ENCODE measurements around the gene PLPP4. TPM values are rescaled to one million over a fixed set of nuclear protein-coding genes. Genes with fewer than 3 reads are reported as not detected.

PLPP4 gene
- total RNA-seq, 2 experiments from 2014 or later = not detected

GRCh38 chr10:120521880-120522279 is 64.9 kb downstream of the PLPP4 start:
- ATAC-seq (ENCODE audit: poor library complexity) = no peak
- no peaks in the 10 kb centered on the region for H3K4me1 Mint-ChIP-seq (ENCODE audit: low read depth)
- DNase-seq = no peak
- Histone ChIP-seq H3K4me1 (ENCODE audit: insufficient read depth, low read length) (no peaks in the 10 kb centered on the region), H3K27me3 (ENCODE audit: control insufficient read depth in 1 of 2, insufficient read depth in 2 of 2, low read length in 2 of 2) (no peaks in the 10 kb centered on the region), H3K9me3 (ENCODE audit: control insufficient read depth in 1 of 2, insufficient read depth in 1 of 2, low read length in 2 of 2) (peaks cover 0 to 4% of the 10 kb centered on the region in 2 experiments), H3K27ac (ENCODE audit: low read depth in 1 of 2, low read length in 2 of 2) (no peak overlapping the region), H3K36me3 (ENCODE audit: insufficient read depth, low read length) (no peaks in the 10 kb centered on the region), H3K4me3 (ENCODE audit: low read length) (no peak overlapping the region)
- peaks cover 3% of the 10 kb centered on the region for H3K9me3 Mint-ChIP-seq
- ChIA-PET CTCF (no interaction called here), POLR2A (no interaction called here)
- no peak overlapping the region for H3K4me3 Mint-ChIP-seq
- H3K27ac Mint-ChIP-seq = no peak overlapping the region
- no peaks in the 10 kb centered on the region for H3K27me3 Mint-ChIP-seq
- no peak for TF ChIP-seq CTCF (IDR thresholded peaks at IDR 0.05)
- intact Hi-C loops (cut with DNase I, micrococcal nuclease) = no loop called here
- H3K36me3 Mint-ChIP-seq (ENCODE audit: low read depth) = no peaks in the 10 kb centered on the region

GRCh38 chr10:120527691-120528090 is 70.7 kb downstream of the PLPP4 start:
- CTCF ChIA-PET = no interaction called here
- Mint-ChIP-seq H3K4me3 (no peak overlapping the region), H3K4me1 (ENCODE audit: low read depth) (no peaks in the 10 kb centered on the region), H3K27ac (no peak overlapping the region), H3K9me3 (peaks cover 3% of the 10 kb centered on the region), H3K36me3 (ENCODE audit: low read depth) (no peaks in the 10 kb centered on the region), H3K27me3 (no peaks in the 10 kb centered on the region)
- Histone ChIP-seq H3K9me3 (ENCODE audit: control insufficient read depth in 1 of 2, insufficient read depth in 1 of 2, low read length in 2 of 2) (no peaks in the 10 kb centered on the region), H3K27me3 (ENCODE audit: control insufficient read depth in 1 of 2, insufficient read depth in 2 of 2, low read length in 2 of 2) (no peaks in the 10 kb centered on the region), H3K27ac (ENCODE audit: low read depth in 1 of 2, low read length in 2 of 2) (no peak overlapping the region), H3K4me1 (ENCODE audit: insufficient read depth, low read length) (no peaks in the 10 kb centered on the region), H3K36me3 (ENCODE audit: insufficient read depth, low read length) (no peaks in the 10 kb centered on the region), H3K4me3 (ENCODE audit: low read length) (no peak overlapping the region)
- DNase-seq (no peak), ATAC-seq (ENCODE audit: poor library complexity) (no peak)
- intact Hi-C loops (cut with DNase I, micrococcal nuclease) = no loop called here
- POLR2A ChIA-PET = no interaction called here
- no peak for TF ChIP-seq CTCF (IDR thresholded peaks at IDR 0.05)

DNA sequence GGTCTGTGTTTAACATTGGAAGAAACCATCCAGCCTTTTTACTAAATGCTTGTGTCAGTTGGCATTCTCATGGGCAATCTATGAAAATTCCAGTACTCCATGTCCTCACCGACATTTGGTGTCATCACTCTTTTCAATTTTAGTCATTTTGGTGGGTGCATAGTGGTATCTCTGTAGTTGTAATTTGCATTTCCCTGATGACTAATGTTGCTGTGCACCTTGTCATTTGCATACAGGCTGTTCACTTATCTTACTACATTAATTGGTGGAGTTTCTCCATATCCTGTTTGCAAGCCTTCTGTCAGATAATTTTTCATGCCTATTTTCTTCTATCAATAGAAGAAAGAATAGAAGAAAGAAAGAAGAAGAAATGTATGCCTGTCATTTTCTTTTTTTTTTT is 73.7 kb downstream of the PLPP4 start:
- ChIA-PET POLR2A (no interaction called here), CTCF (no interaction called here)
- Histone ChIP-seq H3K27me3 (ENCODE audit: control insufficient read depth in 1 of 2, insufficient read depth in 2 of 2, low read length in 2 of 2) (no peaks in the 10 kb centered on the region), H3K4me1 (ENCODE audit: insufficient read depth, low read length) (no peaks in the 10 kb centered on the region), H3K4me3 (ENCODE audit: low read length) (no peak overlapping the region), H3K27ac (ENCODE audit: low read depth in 1 of 2, low read length in 2 of 2) (no peak overlapping the region), H3K36me3 (ENCODE audit: insufficient read depth, low read length) (no peaks in the 10 kb centered on the region), H3K9me3 (ENCODE audit: control insufficient read depth in 1 of 2, insufficient read depth in 1 of 2, low read length in 2 of 2) (no peaks in the 10 kb centered on the region)
- H3K9me3 Mint-ChIP-seq = peaks cover 13% of the 10 kb centered on the region
- intact Hi-C loops (cut with DNase I, micrococcal nuclease) = no loop called here
- H3K36me3 Mint-ChIP-seq (ENCODE audit: low read depth) = no peaks in the 10 kb centered on the region
- no peak overlapping the region for H3K4me3 Mint-ChIP-seq
- peaks cover 4% of the 10 kb centered on the region for H3K27me3 Mint-ChIP-seq
- no peak overlapping the region for H3K27ac Mint-ChIP-seq
- H3K4me1 Mint-ChIP-seq (ENCODE audit: low read depth) = no peaks in the 10 kb centered on the region
- DNase-seq = no peak
- no peak for ATAC-seq (ENCODE audit: poor library complexity)
- TF ChIP-seq CTCF (IDR thresholded peaks at IDR 0.05) = no peak

All from CD4-positive, alpha-beta T cell (primary cell).